SIG-M5 treated with dmso at 0.1 percent for 504 hours (cell line): ENCODE data around the gene SLC39A11.
"Not testable (repeated sequence)": the region's sequence is repeated elsewhere in the genome, so short reads cannot be mapped to it uniquely, and the experiment has no call there.

Experiments used
- DNase-seq: peaks from one replicate; lab custom pipeline; 2025; ENCODE audit not compliant: unreplicated experiment; lab: John Stamatoyannopoulos, UW

Gene SLC39A11

DNA sequence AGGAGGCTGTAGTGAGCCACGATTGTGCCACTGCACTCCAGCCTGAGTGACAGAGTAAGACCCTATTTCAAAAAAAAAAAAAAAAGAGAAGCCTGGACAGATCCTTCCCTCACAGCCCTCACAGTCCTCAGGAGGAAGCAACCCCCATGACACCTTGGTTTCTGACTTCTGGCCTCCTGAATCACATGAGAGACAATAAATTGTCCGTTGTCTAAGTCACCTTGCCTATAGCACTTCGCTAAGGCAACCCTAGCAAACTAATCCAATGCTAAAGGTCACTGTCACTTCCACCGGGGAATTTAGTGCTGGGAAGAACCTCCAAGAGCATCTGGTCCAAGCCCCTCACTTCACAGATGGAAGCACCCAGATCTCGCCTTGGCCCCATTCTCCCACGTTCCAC lies 18.9 kb upstream of the SLC39A11 start:
- no peak for DNase-seq

DNA sequence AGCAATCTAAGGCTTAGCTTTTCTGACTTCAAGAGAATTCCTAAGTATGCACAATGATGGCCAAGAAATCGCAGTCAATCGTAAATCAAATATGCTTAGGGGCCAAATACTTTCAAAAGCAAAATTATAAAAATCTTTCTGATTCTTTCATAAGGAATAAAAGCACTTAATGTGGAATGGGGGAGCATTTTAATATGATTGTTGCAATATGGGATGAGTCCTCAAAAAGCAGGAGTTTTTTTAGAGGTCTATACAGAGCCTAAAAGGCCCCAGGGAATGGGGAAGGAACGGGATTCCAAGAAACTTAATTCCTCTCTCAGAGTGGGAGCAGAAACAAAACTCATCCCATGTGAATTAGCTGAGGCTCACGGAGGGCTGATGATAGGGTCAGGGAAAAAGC lies 14.7 kb upstream of the SLC39A11 start:
- no peak for DNase-seq

DNA sequence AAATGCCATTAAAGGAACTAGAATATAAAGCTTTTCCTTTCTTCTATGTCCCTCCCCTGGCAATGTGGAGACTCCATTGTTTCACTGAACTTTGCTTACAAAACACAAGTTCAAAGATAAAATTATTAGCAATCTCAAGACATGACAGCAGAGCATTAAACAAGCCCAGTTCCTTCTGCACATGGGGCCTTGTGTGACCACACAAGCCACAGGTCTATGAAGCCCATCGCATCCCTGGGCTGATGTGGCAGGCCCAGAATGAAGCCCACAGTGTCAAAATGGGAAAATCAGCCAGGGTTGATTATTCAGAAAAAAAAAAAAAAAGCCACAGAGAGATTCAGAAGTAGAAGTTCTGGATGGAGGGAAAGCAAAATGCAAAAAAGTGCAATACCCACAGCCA lies 12.9 kb upstream of the SLC39A11 start:
- no peak for DNase-seq

DNA sequence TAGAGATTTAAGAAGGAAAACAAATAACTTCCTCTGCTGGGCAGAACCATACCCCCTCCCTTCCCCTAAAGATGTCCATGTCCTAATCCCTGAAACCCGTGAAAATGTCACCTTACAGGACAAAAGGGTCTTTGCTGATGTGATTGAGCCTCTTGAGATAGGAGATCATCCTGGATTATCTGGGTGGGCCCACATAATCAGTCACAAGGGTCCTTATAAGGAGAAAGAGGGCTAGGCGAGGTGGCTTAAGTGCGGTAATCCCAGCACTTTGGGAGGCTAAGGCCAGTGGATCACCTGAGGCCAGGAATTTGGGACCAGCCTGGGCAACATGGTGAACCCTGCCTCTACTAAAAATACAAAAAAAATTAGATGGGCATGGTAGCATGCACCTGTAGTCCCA lies 12.0 kb upstream of the SLC39A11 start:
- DNase-seq, result no peak

DNA sequence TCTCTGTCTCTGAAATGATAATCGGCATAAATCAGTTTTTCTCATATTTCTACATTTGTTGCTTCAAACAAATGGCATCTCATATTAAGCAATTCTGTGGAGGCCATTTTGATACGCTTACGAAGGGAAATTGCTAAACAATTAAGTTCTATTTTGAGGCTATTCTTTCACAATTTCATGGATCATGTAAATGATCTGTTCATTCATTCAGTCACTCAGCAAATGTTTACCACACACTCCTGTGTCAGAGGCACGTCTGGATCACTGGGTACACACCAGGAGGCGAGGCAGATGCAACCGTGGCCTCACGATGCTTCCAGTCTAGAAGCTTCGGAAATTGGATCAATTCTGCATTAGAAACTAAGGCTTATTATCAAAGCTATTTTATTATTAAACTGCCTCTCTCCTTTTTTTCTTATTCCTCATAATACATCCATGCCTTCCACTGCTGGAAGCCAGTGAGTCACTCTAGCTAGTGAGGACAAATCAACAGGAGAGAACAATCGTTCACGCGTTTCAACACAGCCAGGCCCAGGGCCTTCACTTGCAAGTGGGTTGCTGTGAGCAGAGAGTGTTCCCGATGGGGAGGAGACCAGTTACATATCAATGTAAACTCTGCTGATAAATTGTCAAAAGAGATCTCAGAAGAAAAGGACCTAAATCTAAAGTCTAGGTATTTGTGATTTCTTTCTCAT lies 11.3 kb upstream of the SLC39A11 start:
- peak; percentile 79 for DNase-seq

DNA sequence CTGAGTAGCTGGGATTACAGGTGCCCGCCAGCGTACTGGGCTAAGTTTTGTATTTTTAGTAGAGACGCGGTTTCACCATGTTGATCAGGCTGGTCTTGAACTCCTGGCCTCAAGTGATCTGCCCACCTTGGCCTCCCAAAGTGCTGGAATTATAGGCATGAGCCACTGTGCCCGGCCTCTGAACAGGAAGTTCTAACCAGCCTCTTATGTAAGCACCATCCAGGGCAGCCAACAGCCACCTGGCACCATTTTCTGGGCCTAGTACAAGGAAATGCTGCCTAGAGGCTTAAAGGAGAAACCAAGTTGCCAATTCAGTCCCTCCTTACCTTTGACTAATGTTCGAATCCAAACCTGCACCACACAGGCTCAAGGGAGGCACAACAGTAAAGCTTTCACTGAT lies 8.5 kb upstream of the SLC39A11 start:
- no peak for DNase-seq

DNA sequence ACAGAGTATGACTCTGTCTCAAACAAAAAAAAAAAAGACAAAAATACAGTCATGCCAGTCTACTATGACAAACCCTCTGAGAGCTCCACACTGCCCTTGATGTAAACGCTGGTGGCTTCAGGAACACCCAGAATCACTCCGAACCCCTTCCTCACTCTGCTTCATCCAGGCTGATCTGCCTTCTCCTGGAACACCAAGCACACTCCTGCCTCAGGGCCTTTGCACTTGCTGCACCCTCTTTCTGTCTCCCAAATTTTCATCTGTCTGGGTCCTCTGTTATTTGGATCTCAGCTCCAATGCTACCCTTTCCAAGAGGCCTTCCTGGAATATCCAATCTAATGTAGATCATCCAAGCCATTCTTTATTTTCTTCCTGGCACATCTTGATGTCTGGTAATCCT lies 7.9 kb upstream of the SLC39A11 start:
- DNase-seq, result no peak

DNA sequence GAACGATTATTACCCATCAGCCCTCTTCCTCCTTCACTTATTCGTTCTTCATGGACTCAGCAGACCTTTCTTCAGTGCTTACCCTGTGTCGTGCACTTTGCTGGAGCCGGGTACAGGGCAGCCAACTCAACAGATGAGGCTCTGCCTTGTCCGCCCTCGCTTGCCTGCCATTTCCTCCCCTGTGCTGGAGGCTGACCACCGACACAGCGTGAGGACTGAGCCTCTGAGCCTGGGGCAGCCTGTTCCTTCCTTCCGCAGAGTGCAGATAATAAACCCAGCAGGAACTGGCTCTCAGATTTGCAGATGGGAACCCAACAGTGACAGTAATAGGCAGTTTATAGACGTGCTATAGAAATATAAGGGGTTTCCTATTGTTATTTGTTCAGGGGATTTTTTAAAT lies 7.0 kb upstream of the SLC39A11 start:
- DNase-seq, result no peak

DNA sequence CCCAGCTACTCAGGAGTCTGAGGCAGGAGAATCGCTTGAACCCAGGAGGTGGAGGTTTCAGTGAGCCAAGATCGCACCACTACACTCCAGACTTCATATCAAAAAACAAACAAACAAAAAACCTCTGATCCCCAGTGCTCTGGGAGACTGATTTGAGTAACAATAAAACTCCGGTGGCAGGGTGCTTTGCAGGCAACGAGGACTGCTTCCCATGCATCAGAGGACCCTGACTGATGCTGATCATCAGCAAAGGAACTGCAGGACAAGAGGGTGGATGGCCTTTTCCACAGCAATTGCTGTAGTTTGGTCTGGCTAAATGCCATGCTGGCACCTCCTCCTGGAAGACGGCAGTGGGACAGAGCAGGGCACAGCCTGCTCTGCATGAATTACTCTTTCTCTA lies 6.4 kb upstream of the SLC39A11 start:
- DNase-seq, result no peak

DNA sequence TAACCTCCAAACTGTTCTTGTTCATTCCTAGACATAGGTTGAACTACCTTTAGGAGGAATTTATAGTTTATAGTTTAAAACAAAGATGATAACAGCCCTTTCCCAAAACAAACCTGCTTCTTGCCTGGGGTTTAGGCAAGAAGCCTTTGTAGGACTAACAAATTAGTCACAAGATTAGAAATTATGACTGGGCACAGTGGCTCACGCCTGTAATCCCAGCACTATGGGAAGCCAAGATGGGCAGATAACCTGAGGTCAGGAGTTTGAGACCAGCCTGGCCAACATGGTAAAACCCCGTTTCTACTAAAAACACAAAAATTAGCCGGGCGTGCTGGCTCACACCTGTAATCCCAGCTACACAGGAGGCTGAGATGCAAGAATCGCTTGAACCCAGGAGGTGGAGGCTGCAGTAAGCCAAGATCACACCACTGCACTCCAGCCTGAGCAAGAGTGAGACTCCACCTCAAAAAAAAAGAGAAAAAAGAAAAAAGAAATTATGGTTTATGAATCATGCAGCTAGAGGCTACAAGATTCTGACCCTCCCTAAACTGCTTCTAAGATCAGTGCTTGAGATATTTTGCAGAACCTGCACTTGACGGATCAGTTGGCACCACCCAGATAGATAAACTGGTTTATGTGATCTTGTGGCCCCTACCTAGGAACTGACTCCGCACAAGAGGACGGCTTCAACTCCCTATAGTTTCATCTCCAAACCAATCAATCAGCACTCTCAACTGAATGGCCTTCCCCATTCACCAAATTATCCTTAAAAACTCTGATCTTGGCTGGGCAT lies 5.7 kb upstream of the SLC39A11 start:
- DNase-seq, result not testable (repeated sequence)

DNA sequence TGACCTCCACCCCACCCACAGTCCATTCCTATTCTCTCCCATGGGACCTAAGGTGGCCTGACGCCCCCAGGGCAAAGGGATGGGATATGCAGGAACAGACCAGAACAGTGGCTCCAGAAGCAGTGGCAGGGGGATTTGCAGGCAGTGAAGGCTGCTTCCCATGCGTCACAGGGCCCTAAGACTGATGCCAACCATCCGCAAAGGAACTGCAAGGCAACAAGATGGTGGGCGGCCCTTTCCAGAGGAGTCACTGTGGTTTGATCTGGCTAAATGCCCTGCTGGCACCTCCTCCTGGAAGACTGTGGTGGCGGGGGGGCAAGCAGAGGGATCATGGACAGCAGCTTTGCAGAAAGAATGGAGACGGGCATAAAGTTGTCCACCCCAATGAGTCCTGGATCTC lies 4.4 kb upstream of the SLC39A11 start:
- DNase-seq, result peak; percentile 80

DNA sequence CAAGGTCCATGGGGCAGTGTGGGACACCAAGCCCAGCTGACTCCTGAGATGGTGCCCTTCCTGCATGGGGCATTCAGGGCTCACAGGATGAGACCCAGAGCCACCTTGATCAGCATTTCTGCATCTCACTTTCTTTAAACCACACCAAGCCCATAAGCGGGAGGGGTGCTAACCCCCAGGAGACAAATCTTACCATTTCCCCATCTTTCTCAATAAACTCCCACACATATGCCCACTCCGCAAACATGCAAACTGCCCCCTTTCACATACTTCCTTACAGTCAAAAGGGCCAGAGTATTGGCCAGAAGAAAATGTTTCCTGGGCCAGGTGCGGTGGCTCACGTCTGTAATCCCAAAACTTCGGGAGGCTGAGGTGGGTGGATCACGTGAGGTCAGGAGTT lies 3.7 kb upstream of the SLC39A11 start:
- DNase-seq, result no peak

DNA sequence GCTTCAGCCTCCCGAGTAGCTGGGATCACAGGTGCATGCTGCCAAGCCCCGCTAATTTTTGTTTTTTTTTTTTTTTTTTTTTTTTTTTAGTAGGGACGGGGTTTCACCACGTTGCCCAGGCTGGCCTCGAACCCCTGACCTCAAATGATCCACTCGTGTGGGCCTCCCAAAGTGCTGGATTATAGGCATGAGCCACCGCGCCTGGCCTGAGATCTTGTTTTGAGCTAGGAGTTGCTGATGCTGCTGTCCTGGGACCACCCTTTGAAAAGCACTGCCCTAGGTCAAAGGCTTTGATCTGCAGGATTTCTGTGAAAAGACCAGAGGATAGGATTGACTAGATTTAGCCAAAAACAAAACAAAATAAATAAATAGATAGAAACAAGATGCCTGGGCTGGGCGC lies 798 bp upstream of the SLC39A11 start:
- DNase-seq, result no peak

DNA sequence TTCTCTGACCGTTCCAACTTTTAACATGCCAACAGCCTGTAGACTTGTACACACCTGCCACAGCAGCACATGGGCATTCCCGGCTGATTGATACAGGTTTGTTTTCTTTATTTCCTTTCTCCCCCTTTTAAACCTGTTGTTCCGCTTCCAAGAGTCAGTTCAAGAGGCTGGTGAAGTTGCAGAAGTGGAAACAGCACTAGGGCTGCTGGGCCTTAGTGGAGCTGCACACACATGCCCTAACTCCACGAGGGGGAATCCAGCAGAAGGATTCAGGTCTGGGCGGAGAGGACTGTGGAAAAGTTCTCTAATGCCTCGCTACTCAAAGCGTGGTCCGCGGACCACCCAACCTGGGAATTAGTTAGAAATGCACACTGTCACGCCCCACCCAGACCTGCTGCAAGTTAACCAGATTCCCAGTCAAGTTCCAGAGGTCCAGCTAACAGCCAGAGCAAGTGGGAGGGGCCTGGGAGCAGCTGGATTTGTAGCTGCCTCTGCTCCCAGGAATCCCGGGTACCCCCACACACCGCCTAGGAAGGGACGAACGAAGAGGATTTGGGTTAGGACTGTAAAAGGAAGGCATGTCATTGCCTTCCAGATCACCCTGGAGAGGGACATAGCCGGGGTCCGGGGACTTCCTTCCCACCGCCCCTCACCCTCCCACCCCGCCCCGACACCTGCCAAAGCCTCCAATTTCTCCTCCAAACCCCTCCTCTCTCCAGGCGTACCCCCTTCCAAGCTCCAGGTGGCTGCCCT lies 542 bp downstream of the SLC39A11 start:
- peak; percentile 69 for DNase-seq

DNA sequence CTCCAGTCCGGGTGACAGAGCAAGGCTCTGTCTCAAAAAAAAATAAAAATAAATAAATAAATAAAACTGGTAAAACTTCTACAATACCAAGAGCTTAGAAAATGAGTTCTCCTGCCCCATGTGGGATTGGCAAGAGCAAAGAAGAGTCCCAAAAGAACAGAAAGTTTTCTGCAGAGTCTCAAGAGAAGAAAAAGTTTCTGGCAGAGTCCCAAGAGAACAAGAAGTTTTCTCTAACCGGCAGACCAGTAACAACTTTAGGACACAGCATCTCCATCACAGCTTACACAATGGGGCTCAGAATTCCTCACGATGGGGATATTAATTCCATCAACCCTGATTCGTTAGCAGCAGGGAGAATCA lies 1.1 kb downstream of the SLC39A11 start:
- DNase-seq, result no peak

DNA sequence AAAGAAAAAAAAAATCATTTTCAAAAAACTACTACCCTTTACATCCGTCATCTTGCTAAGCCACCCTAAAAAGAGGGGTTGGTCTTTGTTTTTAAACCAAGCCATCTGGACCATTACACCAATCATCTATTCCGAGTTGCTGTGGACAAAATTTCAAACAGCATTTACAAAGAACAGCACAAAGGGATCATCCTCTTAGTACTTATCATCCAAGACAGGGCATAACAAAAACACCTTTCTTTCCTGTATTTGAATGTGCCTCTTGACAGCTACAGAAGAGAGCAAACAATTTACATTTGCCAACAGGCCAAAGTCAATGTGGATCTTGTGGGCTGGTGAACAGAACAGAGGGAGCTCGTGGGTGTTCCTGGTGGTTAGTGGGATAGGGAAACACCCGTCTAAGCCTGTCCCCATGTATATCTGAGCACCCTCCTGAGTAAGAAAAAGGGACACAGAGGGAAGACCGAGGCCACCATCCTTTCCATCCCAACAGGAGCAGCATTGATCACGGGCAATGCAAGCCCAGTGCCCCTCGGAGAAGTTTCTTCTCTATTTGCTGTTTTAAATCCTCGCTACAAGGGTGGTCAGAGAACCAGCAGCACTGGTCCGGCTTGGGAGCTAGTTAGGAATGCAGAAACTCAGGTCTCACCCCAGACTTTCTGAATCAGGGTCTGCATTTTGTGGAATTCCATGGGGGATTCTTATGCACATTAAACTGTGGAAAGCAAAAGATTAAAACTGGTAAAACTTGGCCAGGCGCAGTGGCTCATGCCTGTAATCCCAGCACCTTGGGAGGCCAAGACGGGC lies 1.9 kb downstream of the SLC39A11 start:
- no peak for DNase-seq

DNA sequence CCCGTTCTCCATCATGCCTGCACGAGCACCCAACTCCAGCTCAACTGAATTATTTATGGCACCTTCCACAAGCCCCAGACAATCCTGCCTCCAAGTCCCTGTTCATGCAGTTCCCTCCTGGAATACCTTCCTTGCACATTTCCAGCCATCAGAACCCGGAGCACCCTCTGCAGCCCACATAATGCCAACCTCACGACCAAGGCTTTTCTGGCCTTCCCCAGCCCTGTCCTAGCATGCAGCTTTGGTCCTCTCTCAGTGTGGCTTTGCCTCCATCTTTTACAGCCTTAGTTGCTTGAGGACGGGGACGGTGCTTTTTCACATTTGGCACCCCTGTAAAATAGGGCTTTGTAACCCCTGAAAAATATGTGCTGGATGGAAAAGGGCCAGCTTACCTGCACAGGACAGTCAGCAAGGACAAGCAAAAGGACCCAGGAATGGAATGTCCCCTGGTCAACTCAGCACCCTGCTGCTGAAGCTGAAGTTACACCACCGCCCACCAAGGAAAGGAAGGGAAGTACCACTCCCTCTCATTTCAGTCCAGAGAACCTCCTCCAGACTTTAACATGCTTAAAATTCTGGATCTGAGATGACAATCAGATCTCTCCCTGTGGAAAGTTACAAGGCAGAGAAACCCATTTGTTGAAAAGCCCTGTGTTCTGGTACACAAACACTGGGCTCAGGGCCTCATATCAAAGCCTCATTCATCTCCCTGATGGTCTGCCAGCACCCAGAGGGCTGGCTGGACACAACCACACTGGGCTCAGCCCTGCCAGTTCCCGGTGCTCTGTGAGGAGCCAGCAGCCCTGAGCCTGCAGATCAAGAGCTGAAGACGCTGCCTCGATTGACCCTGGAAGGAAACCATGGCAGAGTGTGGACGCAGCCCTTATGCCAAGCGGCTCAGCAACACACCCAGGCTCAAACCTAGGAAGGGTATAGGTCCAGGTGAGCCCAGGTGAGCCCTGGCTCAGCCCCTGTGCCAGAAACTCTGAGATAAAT lies 2.9 kb downstream of the SLC39A11 start:
- DNase-seq, result no peak

DNA sequence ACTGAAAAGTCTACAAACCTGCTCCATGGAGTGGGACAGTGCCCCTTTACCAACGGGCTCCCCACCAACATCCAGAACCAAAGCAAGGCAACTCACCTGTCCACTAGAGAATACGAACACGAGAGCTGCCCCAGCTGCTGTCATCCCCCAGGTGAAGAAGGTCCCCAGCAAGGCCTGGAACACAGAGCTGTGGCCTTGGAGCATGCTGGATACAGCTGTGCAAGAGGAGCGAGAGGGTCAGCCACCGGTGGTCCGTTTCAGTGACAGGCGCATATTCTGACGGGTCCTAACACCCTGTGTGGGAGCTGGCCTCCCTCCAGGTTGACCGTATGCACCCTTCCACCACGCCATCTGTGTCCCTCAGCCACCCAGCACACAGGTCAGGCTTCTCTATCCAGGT lies 3.9 kb downstream of the SLC39A11 start:
- DNase-seq, result no peak

DNA sequence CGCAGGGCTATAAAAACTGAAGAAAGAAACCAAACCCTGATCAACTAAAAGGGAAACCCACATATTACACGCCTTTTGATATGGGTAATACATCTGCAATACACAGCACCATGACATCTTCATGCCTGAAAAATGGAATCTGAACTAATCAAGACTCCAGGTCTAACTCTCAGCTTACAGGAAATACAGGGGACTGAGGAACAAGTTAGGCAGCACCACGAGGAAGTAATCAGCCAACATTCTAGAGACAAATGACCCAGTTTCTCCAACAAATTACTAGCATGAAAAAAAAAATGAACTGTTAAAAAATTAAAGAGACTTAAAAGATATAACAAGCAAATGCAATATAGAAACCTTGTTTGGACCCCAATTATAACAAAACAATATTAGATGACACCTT lies 9.1 kb downstream of the SLC39A11 start:
- DNase-seq, result no peak

DNA sequence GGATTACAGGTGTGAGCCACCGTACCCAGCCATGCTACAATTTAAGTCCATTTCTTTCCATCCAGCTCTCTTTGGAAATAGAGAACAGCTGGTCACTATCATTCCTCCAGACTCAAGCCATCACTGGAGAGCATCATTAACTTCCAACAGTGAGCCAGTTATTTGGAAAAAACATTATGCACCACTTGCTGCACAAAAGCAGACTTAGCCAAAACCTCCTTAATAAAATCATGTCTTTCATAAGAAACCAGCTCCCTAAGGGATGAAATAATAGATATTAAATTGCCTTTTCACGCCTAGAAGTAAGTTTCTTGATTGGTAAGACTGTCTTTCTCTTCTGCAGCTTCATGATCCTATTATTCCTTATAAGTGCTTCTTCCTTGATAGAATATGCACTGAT lies 17.9 kb downstream of the SLC39A11 start:
- DNase-seq, result no peak
